H1 (cell line): Measurements from ENCODE around the gene HLA-G. TPM values are rescaled to one million over a fixed set of nuclear protein-coding genes. Genes with fewer than 3 reads are reported as not detected.
A peak's percentile ranks its signal among the peaks of the same experiment; 100 is the strongest.

Experiments
- CTCF ChIA-PET: fragments of 300-600 bp; sonication (Branson Sonifier 250); formaldehyde crosslinking; loops from one replicate; lab custom pipeline; 2021; ENCODE audit not compliant: partially characterized antibody; lab: Charles Lee
- POLR2A ChIA-PET: fragments of 300-600 bp; sonication (Branson Sonifier 250); formaldehyde crosslinking; loops from one replicate; lab custom pipeline; 2021; ENCODE audit warnings: inconsistent platforms; ENCODE audit not compliant: partially characterized antibody; lab: Charles Lee
- DNase-seq, 2 experiments: peaks; one replicate each; pipeline versions ENCODE4 v3.0.0 to v3.0.0-alpha.2; 2010 to 2022; ENCODE audit warnings: low spot score in 2 of 2, low read depth in 1 of 2, mixed read lengths in 1 of 2
- FAIRE-seq: peaks from 2 replicates; lab custom pipeline; 2011; peaks lifted over from hg19 to GRCh38; lab: Jason Lieb, UNC
- H2AFZ ChIP-seq: 2 replicates; pipeline ENCODE4 v1.8.1; 2012; ENCODE audit warnings: low read length, inconsistent platforms
- H2AK5ac ChIP-seq: 2 replicates; pipeline ENCODE4 v1.6.1; 2013; ENCODE audit warnings: low read depth, low read length
- H2BK120ac ChIP-seq: replicated peaks from 2 replicates; pipeline ENCODE3; 2013; ENCODE audit warnings: low read depth, low read length, inconsistent platforms
- H2BK12ac ChIP-seq: 2 replicates; pipeline ENCODE4 v1.6.1; 2013; ENCODE audit warnings: low read depth, low read length
- H2BK15ac ChIP-seq: 2 replicates; pipeline ENCODE4 v1.6.1; 2013; ENCODE audit warnings: low read length
- H2BK20ac ChIP-seq: 2 replicates; pipeline ENCODE4 v1.6.1; 2013; ENCODE audit warnings: low read length
- H2BK5ac ChIP-seq: 2 replicates; pipeline ENCODE4 v1.6.1; 2013; ENCODE audit warnings: low read depth, low read length
- H3K14ac ChIP-seq: 2 replicates; pipeline ENCODE4 v1.6.1; 2013; ENCODE audit warnings: inconsistent platforms; ENCODE audit not compliant: insufficient read length
- H3K18ac ChIP-seq: 2 replicates; pipeline ENCODE4 v1.6.1; 2013; ENCODE audit warnings: low read length; ENCODE audit errors: extremely low read depth
- H3K23ac ChIP-seq: 2 replicates; pipeline ENCODE4 v1.6.1; 2013; ENCODE audit warnings: inconsistent platforms; ENCODE audit not compliant: insufficient read length
- H3K23me2 ChIP-seq: 2 replicates; pipeline ENCODE4 v1.6.1; 2013; ENCODE audit warnings: low read depth, low read length
- H3K27ac ChIP-seq: 2 replicates; pipeline ENCODE4 v1.6.1; 2011; ENCODE audit warnings: low read depth, low read length, inconsistent platforms
- H3K27me3 ChIP-seq, 4 experiments: replicated peaks in 1 of 4; 1 replicate in 1 of 4; 2 replicates in 3 of 4; pipeline versions ENCODE4 v1.6.1 to v1.8.1; 2011 to 2013; ENCODE audit warnings: low read length in 3 of 4, mild to moderate bottlenecking in 3 of 4, inconsistent platforms in 2 of 4, mixed read lengths in 2 of 4, moderate library complexity in 1 of 4; ENCODE audit not compliant: control insufficient read depth in 3 of 4, insufficient read depth in 3 of 4; ENCODE audit errors: extremely low read depth in 1 of 4
- H3K36me3 ChIP-seq, 4 experiments: 2 replicates each; pipeline versions ENCODE4 v1.6.1 to v1.8.1; 2011 to 2013; ENCODE audit warnings: mild to moderate bottlenecking in 4 of 4, low read length in 3 of 4, moderate library complexity in 2 of 4, control low read depth in 1 of 4, inconsistent platforms in 1 of 4; ENCODE audit not compliant: insufficient read depth in 4 of 4, control insufficient read depth in 2 of 4
- H3K4ac ChIP-seq: replicated peaks from 2 replicates; pipeline ENCODE3; 2013; ENCODE audit warnings: low read length, low read depth, mixed read lengths, inconsistent platforms; ENCODE audit not compliant: insufficient read length
- H3K4me1 ChIP-seq, 4 experiments: replicated peaks in 1 of 4; 1 replicate in 1 of 4; 2 replicates in 3 of 4; pipeline versions ENCODE4 v1.6.1 to v1.8.1; 2011 to 2013; ENCODE audit warnings: low read length in 3 of 4, inconsistent platforms in 2 of 4, mixed read lengths in 1 of 4; ENCODE audit not compliant: insufficient read depth in 4 of 4, control insufficient read depth in 3 of 4
- H3K4me2 ChIP-seq, 2 experiments: 2 replicates each; pipeline versions ENCODE4 v1.6.1 to v1.8.1; 2011 to 2013; ENCODE audit warnings: low read depth in 2 of 2, low read length in 2 of 2, control low read depth in 1 of 2, inconsistent platforms in 1 of 2, mild to moderate bottlenecking in 1 of 2; ENCODE audit not compliant: insufficient read depth in 1 of 2
- H3K4me3 ChIP-seq, 4 experiments: fragments of 200-600, 300-600 bp in 1 of 4; sonication (generic), shearing (Covaris generic), sonication (Bioruptor Twin) in 1 of 4; 2 replicates each; pipeline versions ENCODE4 v1.5.1 to v1.8.1; 2011 to 2016; ENCODE audit warnings: low read length in 4 of 4, low read depth in 3 of 4, control low read depth in 2 of 4, inconsistent platforms in 2 of 4, mild to moderate bottlenecking in 2 of 4, mixed read lengths in 1 of 4, moderate library complexity in 1 of 4; ENCODE audit not compliant: insufficient read depth in 2 of 4; ENCODE audit errors: extremely low read depth in 1 of 4
- H3K56ac ChIP-seq: replicated peaks from 2 replicates; pipeline ENCODE3; 2013; ENCODE audit warnings: low read depth, mild to moderate bottlenecking, mixed read lengths, low read length, inconsistent platforms; ENCODE audit not compliant: insufficient read length
- H3K79me1 ChIP-seq: 2 replicates; pipeline ENCODE4 v1.6.1; 2013; ENCODE audit warnings: low read depth, low read length, control low read depth
- H3K79me2 ChIP-seq, 2 experiments: 2 replicates each; pipeline versions ENCODE4 v1.6.1 to v1.8.1; 2012 to 2013; ENCODE audit warnings: low read length in 2 of 2, mild to moderate bottlenecking in 2 of 2, inconsistent platforms in 1 of 2; ENCODE audit not compliant: insufficient read depth in 2 of 2, control insufficient read depth in 1 of 2
- H3K9ac ChIP-seq, 4 experiments: replicated peaks in 1 of 4; 1 replicate in 1 of 4; 2 replicates in 3 of 4; pipeline versions ENCODE4 v1.6.1 to v1.8.1; 2011 to 2013; ENCODE audit warnings: low read depth in 3 of 4, low read length in 3 of 4, control low read depth in 2 of 4, mild to moderate bottlenecking in 2 of 4, moderate library complexity in 2 of 4, inconsistent platforms in 1 of 4; ENCODE audit errors: extremely low read depth in 1 of 4
- H3K9me3 ChIP-seq, 2 experiments: 2 replicates each; pipeline versions ENCODE4 v1.6.1 to v1.8.1; 2012 to 2013; ENCODE audit warnings: mild to moderate bottlenecking in 2 of 2, moderate library complexity in 2 of 2, control low read depth in 1 of 2, inconsistent platforms in 1 of 2, low read depth in 1 of 2, low read length in 1 of 2, mixed read lengths in 1 of 2; ENCODE audit not compliant: insufficient read depth in 2 of 2
- H4K20me1 ChIP-seq, 2 experiments: replicated peaks in 1 of 2; 2 replicates each; pipeline versions ENCODE3 to v1.8.1; 2011 to 2013; ENCODE audit warnings: inconsistent platforms in 2 of 2, low read length in 2 of 2, mild to moderate bottlenecking in 1 of 2; ENCODE audit not compliant: insufficient read depth in 2 of 2, control insufficient read depth in 1 of 2
- H4K5ac ChIP-seq: 2 replicates; pipeline ENCODE4 v1.6.1; 2013; ENCODE audit warnings: low read length, low read depth, mixed read lengths, inconsistent platforms; ENCODE audit not compliant: insufficient read length
- H4K8ac ChIP-seq: 2 replicates; pipeline ENCODE4 v1.8.0; 2013; ENCODE audit warnings: mild to moderate bottlenecking, moderate library complexity, low read length, inconsistent platforms; ENCODE audit not compliant: insufficient read depth; ENCODE audit errors: extremely low read depth
- H4K91ac ChIP-seq: replicated peaks from 2 replicates; pipeline ENCODE3; 2013; ENCODE audit warnings: low read length, mixed read lengths, inconsistent platforms; ENCODE audit not compliant: insufficient read length
- CBX8 ChIP-seq: fragments of 300-800, 300-1000 bp; sonication (generic); IDR thresholded peaks from 2 replicates; pipeline ENCODE4 v1.7.1; 2016; ENCODE audit warnings: low read depth, low read length, borderline replicate concordance
- CREB1 ChIP-seq: IDR thresholded peaks from 2 replicates; pipeline ENCODE4 v1.6.1; 2012; ENCODE audit warnings: inconsistent platforms
- E2F6 ChIP-seq: IDR thresholded peaks from 2 replicates; pipeline ENCODE4 v1.6.1; 2012; ENCODE audit warnings: inconsistent platforms
- EP300 ChIP-seq, 2 experiments: IDR thresholded peaks; 1 replicate in 1 of 2; 2 replicates in 1 of 2; pipeline ENCODE4 v1.6.1; 2011 to 2012; ENCODE audit warnings: low read depth in 2 of 2, low read length in 2 of 2, mild to moderate bottlenecking in 2 of 2, borderline replicate concordance in 1 of 2, inconsistent platforms in 1 of 2, moderate library complexity in 1 of 2
- MAX ChIP-seq: IDR thresholded peaks from 2 replicates; pipeline ENCODE4 v1.6.1; 2012; ENCODE audit warnings: inconsistent platforms
- NANOG ChIP-seq: IDR thresholded peaks from 2 replicates; pipeline ENCODE4 v1.6.1; 2011; ENCODE audit warnings: low read length, low read depth, mild to moderate bottlenecking, inconsistent platforms; ENCODE audit not compliant: insufficient read depth, poor library complexity, severe bottlenecking
- SIN3A ChIP-seq, 2 experiments: IDR thresholded peaks in 1 of 2; conservative IDR thresholded peaks in 1 of 2; 2 replicates each; pipeline ENCODE4 v1.6.1; 2011 to 2012; ENCODE audit warnings: low read length in 2 of 2, improper control_type of control experiment in 1 of 2, low read depth in 1 of 2, mild to moderate bottlenecking in 1 of 2
- SRF ChIP-seq: IDR thresholded peaks from 2 replicates; pipeline ENCODE4 v1.6.1; 2011; ENCODE audit warnings: mild to moderate bottlenecking, low read depth, low read length, moderate library complexity
- TAF7 ChIP-seq: optimal IDR thresholded peaks from 2 replicates; pipeline ENCODE3; 2011; ENCODE audit warnings: low read depth, mild to moderate bottlenecking, inconsistent platforms, low read length, moderate library complexity, borderline replicate concordance
- TEAD4 ChIP-seq: IDR thresholded peaks from 2 replicates; pipeline ENCODE4 v1.6.1; 2012; ENCODE audit warnings: low read depth, low read length, inconsistent platforms, mixed read lengths
- WGBS, 2 experiments: shearing (Covaris generic) in 1 of 2; methylation state at CpG; one replicate each; pipeline versions ENCODE4 v1.1.6 to v1.1.7; 2013 to 2015; ENCODE audit warnings: low lambda C conversion rate in 2 of 2, mixed read lengths in 2 of 2, inconsistent platforms in 1 of 2, low coverage in 1 of 2, missing lambda C conversion rate in 1 of 2; ENCODE audit not compliant: insufficient replicate concordance in 2 of 2, insufficient coverage in 1 of 2, insufficient read length in 1 of 2; ENCODE audit errors: extremely low coverage in 1 of 2, missing lambda C conversion rate in 1 of 2; 5-methylcytosine and 5-hydroxymethylcytosine counted together
- polyA plus RNA-seq, 7 experiments: library from polyadenylated mRNA; depleted of rRNA in 3 of 7; stranded (reverse) in 5 of 7; unstranded in 2 of 7; fragments of >200 nt in 5 of 7; fragments of 200-250 nt in 2 of 7; gene quantifications; 1 replicate in 5 of 7; 2 replicates in 1 of 7; 4 replicates in 1 of 7; pipeline versions ENCODE4 v1.2.1 to v1.2.3, GENCODE V29; 2011 to 2013; ENCODE audit warnings: missing spikeins in 2 of 7, mixed read lengths in 2 of 7
- total RNA-seq: library from RNA; stranded (reverse); fragmentation: NEBNext Ultra II Directional; extraction: Animal tissue kit (Norgen Biotek cat#: 25700); gene quantifications from 2 replicates; pipeline ENCODE4 v1.2.1, GENCODE V29; 2021

HLA-G gene
- total and polyA plus RNA-seq, 2 of the 8 experiments (the other 6 are each of a cell fraction or from before 2014, with no cell fraction given): 3.2 to 4.8 TPM

GRCh38 chr6:29828471-29828797 is 809 bp downstream of the HLA-G start:
- Histone ChIP-seq H3K14ac (no peak overlapping the region), H3K79me2 (no peaks in the 10 kb centered on the region), H3K4me2 (peak overlapping the region; percentile 76 to 88), H2AK5ac (no peak overlapping the region), H2BK15ac (peak overlapping the region; percentile 99; the same call in 1 of the 2 replicates), H2BK20ac (no peak overlapping the region), H3K9ac (no peak overlapping the region), H3K9me3 (no peaks in the 10 kb centered on the region; a peak in 1 of 4 replicates), H2BK12ac (no peak overlapping the region), H3K18ac (no peak overlapping the region), H3K23me2 (peaks cover 7% of the 10 kb centered on the region; the same call in 1 of the 2 replicates), H3K23ac (no peak overlapping the region), H3K4ac (no peak overlapping the region), H3K4me3 (peak overlapping the region in 2 of 4 experiments; percentile 37 to 72; a peak in 6 of 8 replicates), H3K56ac (no peak overlapping the region), H3K27me3 (peaks cover 13 to 42% (median 31%) of the 10 kb centered on the region in 4 experiments), H4K20me1 (no peaks in the 10 kb centered on the region), H2BK120ac (no peak overlapping the region), H2BK5ac (no peak overlapping the region), H4K8ac (no peak overlapping the region), H4K5ac (no peak overlapping the region), H4K91ac (no peak overlapping the region), H3K79me1 (no peaks in the 10 kb centered on the region), H3K27ac (no peak overlapping the region), H3K36me3 (no peaks in the 10 kb centered on the region), H3K4me1 (peaks cover 0 to 4% (median 2%) of the 10 kb centered on the region in 4 experiments; a peak in 4 of 7 replicates), H2AFZ (peak overlapping the region; percentile 77; the same call in 1 of the 2 replicates)
- CTCF ChIA-PET: interaction anchor here (3.0 kb wide), 1 partner anchor 90 kb away, joined by 17 read pairs; no protein-coding TSS in a partner anchor
- POLR2A ChIA-PET: no interaction called here
- DNase-seq (peak in 1 of 2 experiments; percentile 84), FAIRE-seq (no peak)
- TF ChIP-seq CBX8 (no peak), TAF7 (no peak), SIN3A (conservative IDR thresholded peaks at IDR 0.05 in 1 of 2, IDR thresholded peaks at IDR 0.05 in 1 of 2; ENCODE audit: low read depth in 1 of 2, low read length in 2 of 2) (no peak), EP300 (IDR thresholded peaks at IDR 0.05; ENCODE audit: borderline replicate concordance in 1 of 2, low read depth in 2 of 2, low read length in 2 of 2) (no peak), NANOG (no peak), MAX (peak; percentile 76), TEAD4 (no peak), CREB1 (no peak), SRF (no peak), E2F6 (peak; percentile 75)
- 41% methylated on average over 16 of the region's 26 CpGs; no CpG with 5 or more reads in 1 of the 2 experiments for WGBS, 2 experiments
